ENCODE results near the gene MXD3. TPM values are rescaled to one million over a fixed set of nuclear protein-coding genes. Genes with fewer than 3 reads are reported as not detected.

Gene MXD3
- total and polyA plus RNA-seq, 10 of the 15 experiments (the other 5 are each of a cell fraction or from before 2014, with no cell fraction given) = 0.24 to 29.8 (median 13.5) TPM

- SMC1A ChIA-PET (ENCODE audit: uncharacterized antibody, unreplicated experiment) = interaction anchor here (0.6 to 3.4 kb wide), 4 partner anchors 9 to 205 kb away, joined by 3 to 20 read pairs (median 12); no protein-coding TSS in a partner anchor
- TF ChIP-seq LARP7 (IDR thresholded peaks at IDR 0.05) = no peak
- TF ChIP-seq POU2F2 (IDR thresholded peaks at IDR 0.05; ENCODE audit: borderline replicate concordance, low read depth, low read length) = no peak
- no peak for TF ChIP-seq MEF2B (IDR thresholded peaks at IDR 0.05; ENCODE audit: partially characterized antibody, poor library complexity, severe bottlenecking)
- no peak for TF ChIP-seq GABPA (IDR thresholded peaks at IDR 0.05; ENCODE audit: low read depth)
- no peak for TF ChIP-seq SMAD1 (IDR thresholded peaks at IDR 0.05; ENCODE audit: low read depth, partially characterized antibody)
- TF ChIP-seq MLLT1 (IDR thresholded peaks at IDR 0.05) = no peak
- no peak for TF ChIP-seq SIN3A (IDR thresholded peaks at IDR 0.05; ENCODE audit: low read depth, low read length)
- no peak for TF ChIP-seq ZNF622 (IDR thresholded peaks at IDR 0.05)
- H3K79me2 ChIP-seq (ENCODE audit: control insufficient read depth, insufficient read depth, low read length) = peaks cover 32% of the 10 kb centered on the region
- H4K20me1 ChIP-seq (ENCODE audit: control insufficient read depth, insufficient read depth) = no peaks in the 10 kb centered on the region
- H3K27ac ChIP-seq (ENCODE audit: control insufficient read depth, insufficient read depth) = no peak overlapping the region
- DNase-seq (ENCODE audit: low read depth, low spot score) (no peak), FAIRE-seq (no peak), ATAC-seq (no peak)
- 0% methylated on average over 1 of the region's 5 CpGs for WGBS (ENCODE audit: insufficient coverage, insufficient replicate concordance, low lambda C conversion rate, missing lambda C conversion rate)
- no peak overlapping the region for H3K4me2 ChIP-seq (ENCODE audit: control insufficient read depth, insufficient read depth)
- in situ Hi-C loops (cut with MboI) (no loop called here), intact Hi-C loops (cut with micrococcal nuclease; ENCODE audit: unreplicated experiment) (no loop called here)
- H3K9me3 ChIP-seq (replicated peaks; ENCODE audit: control insufficient read depth, insufficient read depth, low read length) = peaks cover 3% of the 10 kb centered on the region; the same call in 1 of the 3 replicates
- no peak overlapping the region for H3K4me3 ChIP-seq
- no peak overlapping the region for H3K9ac ChIP-seq (ENCODE audit: control insufficient read depth, insufficient read depth, low read length)
- CTCF ChIA-PET = interaction anchor here (1.9 to 7.2 kb wide), 4 partner anchors 12 to 101 kb away, joined by 6 to 46 read pairs (median 16); no protein-coding TSS in a partner anchor
- no peaks in the 10 kb centered on the region for H3K27me3 ChIP-seq (replicated peaks in 1 of 2; ENCODE audit: control insufficient read depth in 2 of 2, insufficient read depth in 2 of 2, low read length in 1 of 2)
- H2AFZ ChIP-seq (ENCODE audit: control insufficient read depth, low read depth, low read length) = no peak overlapping the region
- no TSS peak for BruUV-seq (replicated peaks)
- POLR2A ChIA-PET = interaction anchor here (0.6 to 1.7 kb wide), 4 partner anchors 29 to 168 kb away, joined by 3 to 7 read pairs (median 4); no protein-coding TSS in a partner anchor
- RAD21 ChIA-PET (ENCODE audit: unreplicated experiment) = interaction anchor here (0.7 to 2.9 kb wide), 3 partner anchors 8 to 100 kb away, joined by 3 to 20 read pairs (median 7); no protein-coding TSS in a partner anchor
- peaks cover 28% of the 10 kb centered on the region for H3K4me1 ChIP-seq (ENCODE audit: control insufficient read depth, insufficient read depth, low read length)
- peaks cover 0 to 4% of the 10 kb centered on the region in 2 experiments; a peak in 2 of 4 replicates for H3K36me3 ChIP-seq (ENCODE audit: control insufficient read depth in 2 of 2, insufficient read depth in 2 of 2, low read length in 1 of 2)
These were observed 41.4 kb upstream of the MXD3 start for GRCh38 chr5:177353093-177353492.

Measured in GM12878 (cell line).